NCI-H1417 (cell line): Measurements from ENCODE around the gene TLE5.
A peak's percentile ranks its signal among the peaks of the same experiment; 100 is the strongest.
"Not testable (repeated sequence)": the region's sequence is repeated elsewhere in the genome, so short reads cannot be mapped to it uniquely, and the experiment has no call there.

Experiments
- DNase-seq, 3 experiments: peaks; one replicate each; lab custom pipeline; 2025; lab: John Stamatoyannopoulos, UW

TLE5 gene

GRCh38 chr19:3026768-3027167 is 35.5 kb downstream of the TLE5 start:
- no peak for DNase-seq

- DNase-seq: peak in 2 of 3 experiments; percentile 79 to 84
Observed at GRCh38 chr19:3025549-3025886, 36.8 kb downstream of the TLE5 start.

GRCh38 chr19:3024870-3025548 is 37.3 kb downstream of the TLE5 start:
- DNase-seq: peak in 2 of 3 experiments; percentile 79 to 84

- no peak for DNase-seq
Observed at GRCh38 chr19:3024509-3024869, 37.8 kb downstream of the TLE5 start.

GRCh38 chr19:3020321-3020960 is 41.9 kb downstream of the TLE5 start:
- DNase-seq: no peak

- no peak for DNase-seq
Observed at GRCh38 chr19:3019211-3019854, 43.0 kb downstream of the TLE5 start.

GRCh38 chr19:3017923-3018322 is 44.4 kb downstream of the TLE5 start:
- DNase-seq: no peak

GRCh38 chr19:3015126-3016057 is 46.9 kb downstream of the TLE5 start:
- DNase-seq: no peak

- no peak for DNase-seq
Observed at GRCh38 chr19:3014135-3014534, 48.2 kb downstream of the TLE5 start.

- DNase-seq: no peak
Observed at GRCh38 chr19:3013263-3013725, 49.0 kb downstream of the TLE5 start.

GRCh38 chr19:3012621-3013262 is 49.6 kb downstream of the TLE5 start:
- peak in 2 of 3 experiments; percentile 57 to 85 for DNase-seq

GRCh38 chr19:3012059-3012458 is 50.2 kb downstream of the TLE5 start:
- DNase-seq: not testable (repeated sequence)

GRCh38 chr19:3010871-3011270 is 51.4 kb downstream of the TLE5 start:
- no peak for DNase-seq

- no peak for DNase-seq
Observed at GRCh38 chr19:3008994-3009393, 53.3 kb downstream of the TLE5 start.

- DNase-seq: no peak
Observed at GRCh38 chr19:3007975-3008374, 54.3 kb downstream of the TLE5 start.

GRCh38 chr19:3006075-3006767 is 56.1 kb downstream of the TLE5 start:
- peak in 1 of 3 experiments; percentile 20 for DNase-seq

- DNase-seq: no peak
Observed at GRCh38 chr19:3005345-3005744, 57.0 kb downstream of the TLE5 start.

GRCh38 chr19:3004522-3004921 is 57.8 kb downstream of the TLE5 start:
- DNase-seq: no peak

GRCh38 chr19:3003046-3003445 is 59.2 kb downstream of the TLE5 start:
- DNase-seq: no peak
